Caco-2 (cell line): Measurements from ENCODE around the gene GLT8D2. TPM values are rescaled to one million over a fixed set of nuclear protein-coding genes. Genes with fewer than 3 reads are reported as not detected.

ENCODE experiments used
- BruUV-seq: library from RNA; stranded (reverse); fragments of 400-500 nt; replicated peaks from 2 replicates; lab custom pipeline; 2021; lab: Mats Ljungman, UMichigan
- CTCF ChIA-PET: fragments of 300-600 bp; sonication (Branson Sonifier 250); formaldehyde crosslinking; loops from one replicate; lab custom pipeline; 2022; ENCODE audit warnings: antibody characterized with exemption; lab: Charles Lee
- POLR2A ChIA-PET: fragments of 300-600 bp; sonication (Branson Sonifier 250); formaldehyde crosslinking; loops from one replicate; lab custom pipeline; 2022; ENCODE audit warnings: antibody characterized with exemption; lab: Charles Lee
- DNase-seq, 2 experiments: peaks; one replicate each; pipeline versions ENCODE4 v3.0.0 to v3.0.0-alpha.2; 2020 to 2022
- H3K27me3 ChIP-seq: replicated peaks from 2 replicates; pipeline ENCODE4 v1.6.0; 2011; ENCODE audit warnings: low read length; ENCODE audit not compliant: control insufficient read depth, insufficient read depth
- H3K36me3 ChIP-seq: 2 replicates; pipeline ENCODE4 v1.5.1; 2011; ENCODE audit warnings: low read length; ENCODE audit not compliant: control insufficient read depth, insufficient read depth
- H3K4me1 ChIP-seq: fragments of 250-450 bp; sonication (Bioruptor Pico); 2 replicates; pipeline ENCODE4 v1.5.1; 2020; ENCODE audit warnings: mild to moderate bottlenecking
- H3K4me3 ChIP-seq: 2 replicates; pipeline ENCODE4 v1.5.1; 2011; ENCODE audit warnings: low read depth, mild to moderate bottlenecking, control low read depth, low read length
- H3K9me3 ChIP-seq: fragments of 250-450 bp; sonication (Bioruptor Pico); 2 replicates; pipeline ENCODE4 v1.5.1; 2020; ENCODE audit warnings: mild to moderate bottlenecking, moderate library complexity
- H3K27ac Mint-ChIP-seq: one replicate; pipeline ENCODE4 v1.8.0; 2022; ENCODE audit warnings: mixed read lengths; ENCODE audit not compliant: unreplicated experiment
- H3K27me3 Mint-ChIP-seq: one replicate; pipeline ENCODE4 v1.8.0; 2022; ENCODE audit warnings: mixed read lengths; ENCODE audit not compliant: insufficient read depth, unreplicated experiment
- H3K36me3 Mint-ChIP-seq: one replicate; pipeline ENCODE4 v1.8.0; 2022; ENCODE audit warnings: mild to moderate bottlenecking, mixed read lengths; ENCODE audit not compliant: insufficient read depth, unreplicated experiment
- H3K4me1 Mint-ChIP-seq: one replicate; pipeline ENCODE4 v1.8.0; 2022; ENCODE audit warnings: low read depth, mixed read lengths; ENCODE audit not compliant: unreplicated experiment
- H3K4me3 Mint-ChIP-seq: one replicate; pipeline ENCODE4 v1.8.0; 2022; ENCODE audit warnings: mild to moderate bottlenecking, moderate library complexity, mixed read lengths; ENCODE audit not compliant: unreplicated experiment
- H3K9me3 Mint-ChIP-seq: one replicate; pipeline ENCODE4 v1.8.0; 2022; ENCODE audit warnings: mixed read lengths; ENCODE audit not compliant: unreplicated experiment
- intact Hi-C: fragments of 100-400 bp; cut with micrococcal nuclease; formaldehyde crosslinking; loops from one replicate; pipeline ENCODE4 v1.10.0; 2022; ENCODE audit not compliant: unreplicated experiment
- total RNA-seq: library from RNA; stranded (reverse); gene quantifications from 2 replicates; pipeline ENCODE4 v1.2.3, GENCODE V29; 2022
- TF ChIP-seq, protein P1 (sequence below), 2 experiments: fragments of 200-600 bp in 1 of 2; IDR thresholded peaks; 1 replicate in 1 of 2; 2 replicates in 1 of 2; pipeline versions ENCODE4 v1.5.1 to v1.8.0; 2011 to 2022; ENCODE audit warnings: antibody characterized with exemption in 1 of 2, control low read depth in 1 of 2, inconsistent platforms in 1 of 2, low read depth in 1 of 2, low read length in 1 of 2, mild to moderate bottlenecking in 1 of 2, moderate library complexity in 1 of 2; ENCODE audit not compliant: insufficient read depth in 1 of 2, severe bottlenecking in 1 of 2, unreplicated experiment in 1 of 2

The GLT8D2 gene
- total RNA-seq, 1 experiment from 2014 or later = not detected

- Mint-ChIP-seq H3K9me3 (no peaks in the 10 kb centered on the region), H3K36me3 (peaks cover 41% of the 10 kb centered on the region), H3K4me1 (peaks cover 11% of the 10 kb centered on the region), H3K27me3 (no peaks in the 10 kb centered on the region), H3K4me3 (no peak overlapping the region), H3K27ac (no peak overlapping the region)
- no peaks in the 10 kb centered on the region; the same call in 1 of the 2 replicates for H3K4me1 ChIP-seq
- H3K27me3 ChIP-seq = no peaks in the 10 kb centered on the region
- H3K4me3 ChIP-seq = no peak overlapping the region
- TF ChIP-seq, protein P1, sequence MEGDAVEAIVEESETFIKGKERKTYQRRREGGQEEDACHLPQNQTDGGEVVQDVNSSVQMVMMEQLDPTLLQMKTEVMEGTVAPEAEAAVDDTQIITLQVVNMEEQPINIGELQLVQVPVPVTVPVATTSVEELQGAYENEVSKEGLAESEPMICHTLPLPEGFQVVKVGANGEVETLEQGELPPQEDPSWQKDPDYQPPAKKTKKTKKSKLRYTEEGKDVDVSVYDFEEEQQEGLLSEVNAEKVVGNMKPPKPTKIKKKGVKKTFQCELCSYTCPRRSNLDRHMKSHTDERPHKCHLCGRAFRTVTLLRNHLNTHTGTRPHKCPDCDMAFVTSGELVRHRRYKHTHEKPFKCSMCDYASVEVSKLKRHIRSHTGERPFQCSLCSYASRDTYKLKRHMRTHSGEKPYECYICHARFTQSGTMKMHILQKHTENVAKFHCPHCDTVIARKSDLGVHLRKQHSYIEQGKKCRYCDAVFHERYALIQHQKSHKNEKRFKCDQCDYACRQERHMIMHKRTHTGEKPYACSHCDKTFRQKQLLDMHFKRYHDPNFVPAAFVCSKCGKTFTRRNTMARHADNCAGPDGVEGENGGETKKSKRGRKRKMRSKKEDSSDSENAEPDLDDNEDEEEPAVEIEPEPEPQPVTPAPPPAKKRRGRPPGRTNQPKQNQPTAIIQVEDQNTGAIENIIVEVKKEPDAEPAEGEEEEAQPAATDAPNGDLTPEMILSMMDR (IDR thresholded peaks at IDR 0.05; ENCODE audit: insufficient read depth in 1 of 2, low read depth in 1 of 2, low read length in 1 of 2, severe bottlenecking in 1 of 2, unreplicated experiment in 1 of 2) = no peak
- H3K9me3 ChIP-seq = no peaks in the 10 kb centered on the region
- POLR2A ChIA-PET = no interaction called here
- no TSS peak for BruUV-seq
- no peaks in the 10 kb centered on the region for H3K36me3 ChIP-seq
- no peak for DNase-seq
- CTCF ChIA-PET = no interaction called here
- intact Hi-C loops = loop anchor here (5.0 kb wide), 1 partner anchor 168 kb away; the partner anchor contains the start of gene NFYB
Measured at GRCh38 chr12:103969391-103969790, 80.6 kb downstream of the GLT8D2 start.

GRCh38 chr12:103966736-103967135 is 83.3 kb downstream of the GLT8D2 start:
- Mint-ChIP-seq H3K9me3 (no peaks in the 10 kb centered on the region), H3K27me3 (no peaks in the 10 kb centered on the region)
- intact Hi-C loops = loop anchor here (5.0 kb wide), 1 partner anchor 171 kb away; the partner anchor contains the start of gene NFYB

More at GRCh38 chr12:103966736-103967135, 83.3 kb downstream of the GLT8D2 start:
- Mint-ChIP-seq H3K27ac (peak overlapping the region; percentile 99), H3K4me3 (peak overlapping the region; percentile 94), H3K36me3 (peaks cover 37% of the 10 kb centered on the region), H3K4me1 (peaks cover 11% of the 10 kb centered on the region)
- peak overlapping the region; percentile 63 for H3K4me3 ChIP-seq
- H3K27me3 ChIP-seq = no peaks in the 10 kb centered on the region
- H3K36me3 ChIP-seq = no peaks in the 10 kb centered on the region
- BruUV-seq = no TSS peak
- no peaks in the 10 kb centered on the region for H3K9me3 ChIP-seq
- CTCF ChIA-PET = no interaction called here
- no peaks in the 10 kb centered on the region; the same call in 1 of the 2 replicates for H3K4me1 ChIP-seq
- DNase-seq = no peak
- POLR2A ChIA-PET = interaction anchor here (0.5 to 2.6 kb wide), 3 partner anchors 10 to 73 kb away, joined by 3 to 41 read pairs (median 4); partner anchors contain the start of gene HSP90B1
- TF ChIP-seq, protein P1 (IDR thresholded peaks at IDR 0.05; ENCODE audit: insufficient read depth in 1 of 2, low read depth in 1 of 2, low read length in 1 of 2, severe bottlenecking in 1 of 2, unreplicated experiment in 1 of 2) = no peak
